PC-3 (cell line): Measurements from ENCODE around the gene LRP5. TPM values are rescaled to one million over a fixed set of nuclear protein-coding genes. Genes with fewer than 3 reads are reported as not detected.

Experiments
- ATAC-seq: fragments of 200-7000 bp; cut with Tn5 transposase; 2 replicates; pipeline ENCODE4 v1.9.1; 2020; ENCODE audit warnings: mild to moderate bottlenecking, moderate library complexity
- BruUV-seq: library from RNA; stranded (reverse); fragments of 400-500 nt; replicated peaks from 2 replicates; lab custom pipeline; 2021; lab: Mats Ljungman, UMichigan
- CTCF ChIA-PET: fragments of 300-600 bp; sonication (Branson Sonifier 250); formaldehyde crosslinking; loops from one replicate; lab custom pipeline; 2022; ENCODE audit warnings: antibody characterized with exemption; lab: Charles Lee
- POLR2A ChIA-PET: fragments of 300-600 bp; sonication (Branson Sonifier 250); formaldehyde crosslinking; loops from one replicate; lab custom pipeline; 2022; ENCODE audit warnings: antibody characterized with exemption; ENCODE audit not compliant: unreplicated experiment; lab: Charles Lee
- DNase-seq: peaks from one replicate; pipeline ENCODE4 v3.0.0-alpha.2; 2015
- H2AFZ ChIP-seq: fragments of 300-600 bp; sonication (generic); 2 replicates; pipeline ENCODE4 v1.6.0; 2016; ENCODE audit warnings: antibody characterized with exemption, low read length
- H3F3A ChIP-seq: fragments of 300-600 bp; sonication (generic); one replicate; pipeline ENCODE4 v1.6.0; 2017; ENCODE audit warnings: antibody characterized with exemption, low read length, control low read depth, mild to moderate bottlenecking; ENCODE audit not compliant: unreplicated experiment
- H3K27ac ChIP-seq: fragments of 300-600 bp; sonication (generic); 2 replicates; pipeline ENCODE4 v1.5.1; 2016; ENCODE audit warnings: mild to moderate bottlenecking, low read length
- H3K27me3 ChIP-seq: fragments of 300-600 bp; sonication (generic); 2 replicates; pipeline ENCODE4 v1.6.1; 2016; ENCODE audit warnings: low read length, mixed read lengths
- H3K36me3 ChIP-seq: fragments of 300-600 bp; sonication (generic); 2 replicates; pipeline ENCODE4 v1.6.1; 2016; ENCODE audit warnings: low read depth, mixed run types, low read length, mixed read lengths
- H3K4me1 ChIP-seq: fragments of 300-600 bp; sonication (generic); 2 replicates; pipeline ENCODE4 v1.5.1; 2016; ENCODE audit warnings: low read length; ENCODE audit not compliant: insufficient read depth
- H3K4me2 ChIP-seq: fragments of 300-600 bp; sonication (generic); 2 replicates; pipeline ENCODE4 v1.6.0; 2016; ENCODE audit warnings: low read length
- H3K4me3 ChIP-seq: fragments of 300-600 bp; sonication (generic); 2 replicates; pipeline ENCODE4 v1.5.1; 2016; ENCODE audit warnings: mild to moderate bottlenecking, low read length, mixed read lengths
- H3K79me2 ChIP-seq: fragments of 300-600 bp; sonication (generic); 2 replicates; pipeline ENCODE4 v1.6.1; 2017; ENCODE audit warnings: low read length, mixed read lengths
- H3K9ac ChIP-seq: fragments of 300-600 bp; sonication (generic); 2 replicates; pipeline ENCODE4 v1.6.0; 2016; ENCODE audit warnings: mild to moderate bottlenecking, low read length
- H3K9me2 ChIP-seq: fragments of 300-600 bp; sonication (generic); replicated peaks from 2 replicates; pipeline ENCODE4 v1.6.1; 2016; ENCODE audit warnings: mixed run types, low read length, mixed read lengths
- H3K9me3 ChIP-seq: fragments of 300-600 bp; sonication (generic); 2 replicates; pipeline ENCODE4 v1.6.1; 2016; ENCODE audit warnings: low read length, mixed read lengths
- H4K20me1 ChIP-seq: fragments of 300-600 bp; sonication (generic); 2 replicates; pipeline ENCODE4 v1.6.1; 2016; ENCODE audit warnings: low read length, mixed read lengths
- EZH2 ChIP-seq: fragments of 300-600 bp; sonication (generic); IDR thresholded peaks from one replicate; pipeline ENCODE4 v1.6.1; 2017; ENCODE audit warnings: antibody characterized with exemption, mild to moderate bottlenecking, low read length; ENCODE audit not compliant: unreplicated experiment
- EZH2phosphoT487 ChIP-seq: fragments of 300-600 bp; sonication (generic); IDR thresholded peaks from 2 replicates; pipeline ENCODE4 v1.6.1; 2018; ENCODE audit warnings: mild to moderate bottlenecking, antibody characterized with exemption, low read length, borderline replicate concordance
- intact Hi-C: fragments of 100-400 bp; cut with micrococcal nuclease; formaldehyde crosslinking; loops from 2 replicates; pipeline ENCODE4 v1.9.0; 2023
- total RNA-seq: library from RNA; depleted of rRNA; stranded (reverse); fragments of >200 nt; gene quantifications from 2 replicates; pipeline ENCODE4 v1.2.3, GENCODE V29; 2014
- TF ChIP-seq, protein P1 (sequence below): fragments of 300-600 bp; sonication (generic); conservative IDR thresholded peaks from 2 replicates; pipeline ENCODE4 v1.5.1; 2017; ENCODE audit warnings: antibody characterized with exemption, low read depth, mild to moderate bottlenecking, low read length

The LRP5 gene
- total RNA-seq, 1 experiment from 2014 or later = 64.3 TPM

- Histone ChIP-seq H3K4me3 (no peak overlapping the region), H3F3A (no peaks in the 10 kb centered on the region), H3K4me2 (no peak overlapping the region), H4K20me1 (peaks cover 34% of the 10 kb centered on the region), H3K79me2 (peaks cover 100% of the 10 kb centered on the region), H3K4me1 (no peaks in the 10 kb centered on the region; the same call in 1 of the 2 replicates), H3K9ac (no peak overlapping the region), H3K36me3 (no peaks in the 10 kb centered on the region), H3K9me3 (no peaks in the 10 kb centered on the region), H3K9me2 (no peaks in the 10 kb centered on the region), H2AFZ (no peak overlapping the region), H3K27ac (no peak overlapping the region), H3K27me3 (no peaks in the 10 kb centered on the region)
- no TSS peak for BruUV-seq
- TF ChIP-seq EZH2 = no peak
- TF ChIP-seq, protein P1, sequence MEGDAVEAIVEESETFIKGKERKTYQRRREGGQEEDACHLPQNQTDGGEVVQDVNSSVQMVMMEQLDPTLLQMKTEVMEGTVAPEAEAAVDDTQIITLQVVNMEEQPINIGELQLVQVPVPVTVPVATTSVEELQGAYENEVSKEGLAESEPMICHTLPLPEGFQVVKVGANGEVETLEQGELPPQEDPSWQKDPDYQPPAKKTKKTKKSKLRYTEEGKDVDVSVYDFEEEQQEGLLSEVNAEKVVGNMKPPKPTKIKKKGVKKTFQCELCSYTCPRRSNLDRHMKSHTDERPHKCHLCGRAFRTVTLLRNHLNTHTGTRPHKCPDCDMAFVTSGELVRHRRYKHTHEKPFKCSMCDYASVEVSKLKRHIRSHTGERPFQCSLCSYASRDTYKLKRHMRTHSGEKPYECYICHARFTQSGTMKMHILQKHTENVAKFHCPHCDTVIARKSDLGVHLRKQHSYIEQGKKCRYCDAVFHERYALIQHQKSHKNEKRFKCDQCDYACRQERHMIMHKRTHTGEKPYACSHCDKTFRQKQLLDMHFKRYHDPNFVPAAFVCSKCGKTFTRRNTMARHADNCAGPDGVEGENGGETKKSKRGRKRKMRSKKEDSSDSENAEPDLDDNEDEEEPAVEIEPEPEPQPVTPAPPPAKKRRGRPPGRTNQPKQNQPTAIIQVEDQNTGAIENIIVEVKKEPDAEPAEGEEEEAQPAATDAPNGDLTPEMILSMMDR = no peak
- no peak for TF ChIP-seq EZH2phosphoT487
- intact Hi-C loops = no loop called here
- no peak for ATAC-seq
- POLR2A ChIA-PET = no interaction called here
- CTCF ChIA-PET = no interaction called here
- DNase-seq = no peak
Observed at GRCh38 chr11:68324695-68325094, 12.3 kb downstream of the LRP5 start.

DNA sequence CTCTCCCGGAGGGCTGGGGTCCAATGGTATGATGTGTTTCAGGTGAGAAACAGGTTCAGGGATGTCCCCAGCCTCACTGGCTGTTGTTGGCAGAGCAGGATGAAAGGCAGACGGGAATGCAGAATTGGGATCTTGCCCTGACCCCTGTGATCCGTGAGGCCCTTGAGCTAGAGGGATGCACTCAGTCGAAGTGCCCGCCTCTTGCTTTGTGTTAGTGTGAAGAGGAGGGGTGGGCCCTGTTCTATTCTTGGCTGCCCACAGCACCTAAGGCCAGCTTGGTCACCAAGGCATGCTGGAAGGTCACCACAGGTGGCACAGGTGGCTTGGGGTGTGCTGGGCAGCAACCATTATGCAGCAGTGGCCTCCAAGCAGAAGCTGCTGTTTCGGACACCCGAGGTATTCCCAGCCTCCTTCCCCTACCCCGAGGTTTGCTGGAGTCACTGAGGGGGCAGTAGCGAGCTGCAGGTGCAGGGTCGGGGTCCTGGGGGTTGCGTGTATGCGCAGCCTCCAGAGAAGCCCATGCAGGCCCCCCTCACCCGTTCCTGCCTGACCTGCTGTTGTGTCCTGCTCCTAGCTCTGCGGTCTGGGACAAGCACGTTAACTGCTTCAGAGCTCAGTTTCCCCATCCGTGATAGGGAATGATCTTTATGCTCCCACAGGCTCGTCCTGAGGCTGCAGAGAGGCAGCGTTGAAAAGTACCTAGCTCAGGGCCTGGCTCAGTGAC is 13.0 kb downstream of the LRP5 start:
- DNase-seq (no peak), ATAC-seq (no peak)
- H3K79me2 ChIP-seq = peaks cover 99% of the 10 kb centered on the region

GRCh38 chr11:68325907-68326220 is 13.5 kb downstream of the LRP5 start:
- H3K27me3 ChIP-seq = no peaks in the 10 kb centered on the region
- no peaks in the 10 kb centered on the region for H3K9me2 ChIP-seq
- TF ChIP-seq, protein P1 = no peak
- TF ChIP-seq EZH2phosphoT487 = no peak
- no peak for TF ChIP-seq EZH2
- no peaks in the 10 kb centered on the region; the same call in 1 of the 2 replicates for H3K4me1 ChIP-seq
- ChIA-PET POLR2A (no interaction called here), CTCF (no interaction called here)
- H3K4me2 ChIP-seq = no peak overlapping the region
- H3K4me3 ChIP-seq = no peak overlapping the region
- no TSS peak for BruUV-seq
- no peak overlapping the region for H3K9ac ChIP-seq
- H3K9me3 ChIP-seq = no peaks in the 10 kb centered on the region
- DNase-seq (no peak), ATAC-seq (no peak)
- no peaks in the 10 kb centered on the region for H3F3A ChIP-seq
- H3K36me3 ChIP-seq = no peaks in the 10 kb centered on the region
- H3K79me2 ChIP-seq = peaks cover 99% of the 10 kb centered on the region
- intact Hi-C loops = no loop called here
- no peak overlapping the region for H2AFZ ChIP-seq
- no peak overlapping the region for H3K27ac ChIP-seq
- peaks cover 34% of the 10 kb centered on the region for H4K20me1 ChIP-seq

More for the DNA sequence above, 13.0 kb downstream of the LRP5 start:
- no peaks in the 10 kb centered on the region for H3K36me3 ChIP-seq
- peaks cover 34% of the 10 kb centered on the region for H4K20me1 ChIP-seq
- no peaks in the 10 kb centered on the region for H3F3A ChIP-seq
- H3K4me2 ChIP-seq = no peak overlapping the region
- no TSS peak for BruUV-seq
- CTCF ChIA-PET = no interaction called here
- TF ChIP-seq EZH2phosphoT487 = no peak
- TF ChIP-seq, protein P1 = peak; percentile 28; the same call in 1 of the 2 replicates
- H3K4me3 ChIP-seq = no peak overlapping the region
- H3K9me2 ChIP-seq = no peaks in the 10 kb centered on the region
- no peaks in the 10 kb centered on the region for H3K27me3 ChIP-seq
- no peak overlapping the region for H3K9ac ChIP-seq
- POLR2A ChIA-PET = no interaction called here
- no peaks in the 10 kb centered on the region; the same call in 1 of the 2 replicates for H3K4me1 ChIP-seq
- H2AFZ ChIP-seq = no peak overlapping the region
- H3K9me3 ChIP-seq = no peaks in the 10 kb centered on the region
- intact Hi-C loops = no loop called here
- no peak overlapping the region for H3K27ac ChIP-seq
